ENCODE measurements around the gene OR56B4.
"Not testable (repeated sequence)": the region's sequence is repeated elsewhere in the genome, so short reads cannot be mapped to it uniquely, and the experiment has no call there.

OR56B4 gene

DNA sequence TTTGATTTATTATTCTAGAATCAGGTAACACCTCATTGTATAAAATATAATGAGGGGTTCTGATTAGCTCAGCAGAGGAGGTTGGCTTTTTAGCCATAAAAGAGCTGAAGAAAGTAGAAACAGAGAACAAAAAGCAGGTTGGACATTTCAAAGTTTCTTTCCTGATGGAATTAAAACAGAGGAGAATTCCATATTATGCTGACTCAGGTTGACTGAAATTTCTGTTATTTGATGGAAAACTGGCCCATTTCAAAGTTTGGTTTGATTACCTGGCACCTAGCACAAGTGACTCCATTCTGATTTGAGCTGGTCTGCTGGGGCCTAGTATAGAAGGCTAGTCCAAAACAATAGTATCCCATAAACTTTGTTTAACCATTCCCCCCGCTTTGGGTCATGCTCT is 24.9 kb downstream of the OR56B4 start:
- no peak overlapping the region for H3K4me2 ChIP-seq (ENCODE audit: low read length)
- H3K27ac ChIP-seq = no peak overlapping the region
- H3K9ac ChIP-seq = no peak overlapping the region
- no peaks in the 10 kb centered on the region for H3K27me3 ChIP-seq (ENCODE audit: control insufficient read depth, insufficient read depth, low read length)
- H3K4me1 ChIP-seq = no peaks in the 10 kb centered on the region
- H3K36me3 ChIP-seq (ENCODE audit: control insufficient read depth, insufficient read depth, low read length) = no peaks in the 10 kb centered on the region
- H2AFZ ChIP-seq = no peak overlapping the region
- TF ChIP-seq, protein P1, sequence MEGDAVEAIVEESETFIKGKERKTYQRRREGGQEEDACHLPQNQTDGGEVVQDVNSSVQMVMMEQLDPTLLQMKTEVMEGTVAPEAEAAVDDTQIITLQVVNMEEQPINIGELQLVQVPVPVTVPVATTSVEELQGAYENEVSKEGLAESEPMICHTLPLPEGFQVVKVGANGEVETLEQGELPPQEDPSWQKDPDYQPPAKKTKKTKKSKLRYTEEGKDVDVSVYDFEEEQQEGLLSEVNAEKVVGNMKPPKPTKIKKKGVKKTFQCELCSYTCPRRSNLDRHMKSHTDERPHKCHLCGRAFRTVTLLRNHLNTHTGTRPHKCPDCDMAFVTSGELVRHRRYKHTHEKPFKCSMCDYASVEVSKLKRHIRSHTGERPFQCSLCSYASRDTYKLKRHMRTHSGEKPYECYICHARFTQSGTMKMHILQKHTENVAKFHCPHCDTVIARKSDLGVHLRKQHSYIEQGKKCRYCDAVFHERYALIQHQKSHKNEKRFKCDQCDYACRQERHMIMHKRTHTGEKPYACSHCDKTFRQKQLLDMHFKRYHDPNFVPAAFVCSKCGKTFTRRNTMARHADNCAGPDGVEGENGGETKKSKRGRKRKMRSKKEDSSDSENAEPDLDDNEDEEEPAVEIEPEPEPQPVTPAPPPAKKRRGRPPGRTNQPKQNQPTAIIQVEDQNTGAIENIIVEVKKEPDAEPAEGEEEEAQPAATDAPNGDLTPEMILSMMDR (IDR thresholded peaks at IDR 0.05) = no peak
- H3K4me3 ChIP-seq (ENCODE audit: low read depth, low read length) = no peak overlapping the region
- no peaks in the 10 kb centered on the region for H3K9me3 ChIP-seq (ENCODE audit: control insufficient read depth, low read length)
- no peaks in the 10 kb centered on the region for H3K79me2 ChIP-seq

DNA sequence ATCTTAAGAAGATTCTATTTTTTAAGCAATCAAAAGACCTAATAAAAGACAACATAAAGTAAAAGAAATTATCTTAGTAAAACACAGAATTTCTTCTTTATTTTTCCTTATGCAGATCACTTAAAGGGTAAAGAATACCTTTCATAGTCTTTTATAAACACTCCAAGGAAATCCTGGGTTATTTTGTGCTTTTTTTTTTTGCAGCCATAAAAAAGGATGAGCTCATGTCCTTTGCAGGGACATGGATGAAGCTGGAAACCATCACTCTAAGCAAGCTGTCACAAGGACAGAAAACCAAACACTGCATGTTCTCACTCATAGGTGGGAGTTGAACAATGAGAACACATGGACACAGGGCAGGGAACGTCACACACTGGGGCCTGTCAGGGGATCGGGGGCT is 28.5 kb downstream of the OR56B4 start:
- not testable (repeated sequence) for H3K9ac ChIP-seq, H3K4me1 ChIP-seq, H3K27ac ChIP-seq

DNA sequence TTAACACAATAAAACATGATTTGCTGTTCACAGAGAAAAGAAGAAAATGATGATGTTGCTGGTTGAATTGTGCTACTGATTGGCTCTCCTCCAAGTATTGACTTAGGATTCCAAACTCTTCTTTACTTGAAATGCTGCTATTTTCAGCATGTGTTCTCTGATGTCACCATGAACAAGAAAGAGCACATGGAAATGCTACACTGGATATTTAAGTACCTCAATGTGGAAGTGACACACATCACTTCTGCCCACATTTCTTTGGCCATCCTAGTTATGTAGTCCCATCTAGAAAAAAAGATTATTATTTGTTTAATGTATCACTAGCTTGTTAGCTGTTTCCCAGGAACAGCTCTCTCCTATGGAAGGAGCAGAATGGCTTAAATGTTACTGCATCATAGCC is 35.5 kb downstream of the OR56B4 start:
- Histone ChIP-seq H3K4me1 (no peaks in the 10 kb centered on the region), H3K9ac (no peak overlapping the region), H2AFZ (no peak overlapping the region)

More for the DNA sequence above, 28.5 kb downstream of the OR56B4 start:
- H3K4me2 ChIP-seq (ENCODE audit: low read length); H3K4me3 ChIP-seq (ENCODE audit: low read depth, low read length); H3K79me2 ChIP-seq; H2AFZ ChIP-seq; H3K27me3 ChIP-seq (ENCODE audit: control insufficient read depth, insufficient read depth, low read length); H3K9me3 ChIP-seq (ENCODE audit: control insufficient read depth, low read length); H3K36me3 ChIP-seq (ENCODE audit: control insufficient read depth, insufficient read depth, low read length): not testable (repeated sequence)

DNA sequence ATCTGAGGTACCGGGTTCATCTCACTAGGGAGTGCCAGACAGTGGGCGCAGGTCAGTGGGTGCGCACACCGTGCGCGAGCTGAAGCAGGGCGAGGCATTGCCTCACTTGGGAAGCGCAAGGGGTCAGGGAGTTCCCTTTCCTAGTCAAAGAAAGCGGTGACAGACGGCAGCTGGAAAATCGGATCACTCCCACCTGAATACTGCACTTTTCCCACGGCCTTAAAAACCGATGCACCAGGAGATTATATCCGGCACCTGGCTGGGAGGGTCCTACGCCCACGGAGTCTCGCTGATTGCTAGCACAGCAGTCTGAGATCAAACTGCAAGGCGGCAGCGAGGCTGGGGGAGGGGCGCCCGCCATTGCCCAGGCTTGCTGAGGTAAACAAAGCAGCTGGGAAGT is 36.3 kb downstream of the OR56B4 start:
- not testable (repeated sequence) for H2AFZ ChIP-seq; H3K4me3 ChIP-seq (ENCODE audit: low read depth, low read length); H3K27me3 ChIP-seq (ENCODE audit: control insufficient read depth, insufficient read depth, low read length); H3K9me3 ChIP-seq (ENCODE audit: control insufficient read depth, low read length); H3K4me2 ChIP-seq (ENCODE audit: low read length); H3K9ac ChIP-seq; H3K79me2 ChIP-seq; H3K36me3 ChIP-seq (ENCODE audit: control insufficient read depth, insufficient read depth, low read length); H3K27ac ChIP-seq; H3K4me1 ChIP-seq

More for the DNA sequence above, 35.5 kb downstream of the OR56B4 start:
- TF ChIP-seq, protein P1 (IDR thresholded peaks at IDR 0.05) = no peak
- no peak overlapping the region for H3K4me2 ChIP-seq (ENCODE audit: low read length)
- H3K36me3 ChIP-seq (ENCODE audit: control insufficient read depth, insufficient read depth, low read length) = no peaks in the 10 kb centered on the region
- H3K27ac ChIP-seq = no peak overlapping the region
- H3K27me3 ChIP-seq (ENCODE audit: control insufficient read depth, insufficient read depth, low read length) = no peaks in the 10 kb centered on the region
- H3K9me3 ChIP-seq (ENCODE audit: control insufficient read depth, low read length) = no peaks in the 10 kb centered on the region
- H3K4me3 ChIP-seq (ENCODE audit: low read depth, low read length) = no peak overlapping the region
- H3K79me2 ChIP-seq = no peaks in the 10 kb centered on the region

DNA sequence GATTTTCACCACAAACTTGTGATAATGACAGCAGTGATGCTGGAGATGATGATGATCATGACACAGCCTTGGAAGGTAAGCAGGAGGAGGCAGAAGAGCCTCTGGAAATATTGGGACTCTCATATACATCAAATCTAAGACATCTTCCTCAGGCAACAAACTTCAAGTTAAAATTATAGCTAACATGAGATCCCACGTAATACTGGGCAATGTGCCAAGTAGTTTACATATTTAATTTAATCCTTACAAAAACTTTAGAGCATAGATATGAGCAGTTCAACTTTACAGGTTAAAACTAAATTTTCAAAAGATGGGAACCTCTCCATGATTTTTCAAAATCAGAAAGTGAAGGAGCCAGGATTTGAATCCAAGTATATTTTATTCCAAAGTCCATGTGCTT is 43.6 kb downstream of the OR56B4 start:
- H3K36me3 ChIP-seq (ENCODE audit: control insufficient read depth, insufficient read depth, low read length) = no peaks in the 10 kb centered on the region
- H3K27ac ChIP-seq = no peak overlapping the region
- H3K9ac ChIP-seq = no peak overlapping the region
- H3K9me3 ChIP-seq (ENCODE audit: control insufficient read depth, low read length) = no peaks in the 10 kb centered on the region
- TF ChIP-seq, protein P1 (IDR thresholded peaks at IDR 0.05) = no peak
- no peak overlapping the region for H2AFZ ChIP-seq
- no peaks in the 10 kb centered on the region for H3K79me2 ChIP-seq
- H3K27me3 ChIP-seq (ENCODE audit: control insufficient read depth, insufficient read depth, low read length) = no peaks in the 10 kb centered on the region
- H3K4me2 ChIP-seq (ENCODE audit: low read length) = no peak overlapping the region
- H3K4me3 ChIP-seq (ENCODE audit: low read depth, low read length) = no peak overlapping the region
- H3K4me1 ChIP-seq = no peaks in the 10 kb centered on the region

DNA sequence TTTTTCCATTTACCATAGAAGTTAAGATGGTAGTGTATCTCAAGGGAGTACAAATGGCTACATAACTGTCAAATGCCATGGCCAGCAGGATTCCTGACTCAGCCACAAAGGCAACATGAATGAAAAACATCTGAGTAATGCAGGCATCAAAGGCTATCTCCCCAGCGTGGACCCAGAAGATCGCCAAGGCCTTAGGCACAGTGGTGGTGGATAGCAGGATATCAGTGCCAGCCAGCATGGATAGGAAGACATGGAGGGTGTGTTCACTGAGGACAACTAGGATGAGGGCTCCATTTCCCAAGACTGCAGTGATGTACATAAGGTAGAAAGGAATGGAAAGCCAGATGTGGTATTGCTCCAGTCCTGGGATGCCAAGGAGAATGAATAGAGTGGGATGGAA is 44.6 kb downstream of the OR56B4 start:
- Histone ChIP-seq H3K27me3 (ENCODE audit: control insufficient read depth, insufficient read depth, low read length) (no peaks in the 10 kb centered on the region), H3K79me2 (no peaks in the 10 kb centered on the region), H3K4me3 (ENCODE audit: low read depth, low read length) (no peak overlapping the region), H3K9ac (no peak overlapping the region), H3K9me3 (ENCODE audit: control insufficient read depth, low read length) (no peaks in the 10 kb centered on the region), H3K4me2 (ENCODE audit: low read length) (no peak overlapping the region), H3K27ac (no peak overlapping the region), H3K36me3 (ENCODE audit: control insufficient read depth, insufficient read depth, low read length) (no peaks in the 10 kb centered on the region), H3K4me1 (no peaks in the 10 kb centered on the region), H2AFZ (no peak overlapping the region)
- TF ChIP-seq, protein P1 (IDR thresholded peaks at IDR 0.05) = no peak
